NCI-H82 (cell line): ENCODE data around the gene YWHAB.

Experiments
- DNase-seq: peaks from one replicate; lab custom pipeline; 2025; lab: John Stamatoyannopoulos, UW

The YWHAB gene

DNA sequence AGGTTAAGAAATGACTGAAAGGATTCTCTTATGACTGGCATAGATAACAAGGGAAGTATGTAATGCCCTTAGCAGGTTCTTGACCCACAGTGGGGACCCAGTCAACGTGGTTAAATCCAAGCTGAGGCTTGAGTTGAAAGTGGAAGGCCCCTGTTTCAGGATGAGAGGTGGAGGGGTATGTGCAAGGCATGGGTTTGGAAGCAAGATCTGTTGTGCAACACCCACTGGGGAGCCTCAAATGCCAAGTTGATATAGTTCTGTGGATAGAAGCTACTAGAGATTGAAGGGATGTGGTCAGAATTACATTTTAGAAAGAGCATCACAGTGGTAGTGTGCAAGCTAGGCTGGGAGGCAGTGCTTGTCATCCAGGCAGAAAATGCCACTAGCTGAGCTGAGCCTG is 29.4 kb downstream of the YWHAB start:
- no peak for DNase-seq

DNA sequence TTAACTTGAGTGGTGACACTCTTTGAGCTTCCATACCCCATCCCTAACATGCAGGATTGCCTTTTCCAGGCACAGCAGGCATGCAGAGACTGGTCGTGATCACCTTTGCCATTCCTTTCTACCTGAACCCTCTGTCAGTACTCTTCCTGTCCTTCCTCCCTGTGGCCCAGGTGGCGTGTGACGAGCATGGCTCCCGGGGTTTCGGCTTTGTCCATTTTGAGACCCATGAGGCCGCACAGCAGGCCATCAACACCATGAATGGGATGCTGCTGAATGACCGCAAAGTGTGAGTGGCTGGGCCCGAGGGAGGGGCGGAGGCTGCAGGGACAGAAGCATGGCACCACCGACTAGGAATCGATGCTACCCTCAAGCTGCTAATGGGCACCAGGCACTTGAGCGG is 31.1 kb downstream of the YWHAB start:
- no peak for DNase-seq

DNA sequence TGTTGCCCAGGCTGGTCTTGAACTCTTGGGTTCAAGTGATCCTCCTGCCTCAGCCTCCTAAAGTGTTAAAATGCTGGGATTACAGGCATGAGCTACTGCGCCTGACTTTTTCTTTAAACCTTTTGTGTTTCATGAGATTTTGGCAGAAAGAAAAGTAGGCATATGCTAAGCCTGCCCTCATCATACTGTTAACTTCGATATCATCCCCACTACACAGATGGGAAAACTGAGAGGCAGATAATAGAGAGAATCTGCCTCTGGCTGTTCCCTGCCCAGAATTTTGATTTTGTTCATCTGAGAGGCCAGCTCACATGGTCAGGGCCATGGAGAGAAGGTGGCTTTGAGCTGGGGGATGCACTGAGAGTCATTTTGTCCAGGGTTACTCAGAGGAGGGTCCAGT is 31.9 kb downstream of the YWHAB start:
- DNase-seq: no peak

DNA sequence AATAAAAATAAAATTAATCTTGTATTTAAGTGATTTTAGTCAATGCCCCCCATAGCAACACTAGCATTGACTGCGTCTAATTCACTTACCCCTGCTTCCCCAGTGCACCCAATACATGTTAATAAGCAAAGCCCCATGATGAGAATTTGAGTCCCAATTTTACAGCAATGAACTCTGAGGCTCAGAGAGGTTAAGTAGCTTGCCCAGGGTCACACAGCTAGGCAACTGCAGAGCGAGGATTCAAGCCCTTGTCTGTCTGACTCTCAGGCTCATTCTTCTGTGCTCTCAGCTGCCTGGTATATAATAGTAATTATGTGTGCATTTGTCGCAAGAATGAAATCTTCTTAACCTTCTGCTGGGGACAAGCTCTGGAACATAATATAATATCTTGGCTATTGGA is 32.8 kb downstream of the YWHAB start:
- no peak for DNase-seq

DNA sequence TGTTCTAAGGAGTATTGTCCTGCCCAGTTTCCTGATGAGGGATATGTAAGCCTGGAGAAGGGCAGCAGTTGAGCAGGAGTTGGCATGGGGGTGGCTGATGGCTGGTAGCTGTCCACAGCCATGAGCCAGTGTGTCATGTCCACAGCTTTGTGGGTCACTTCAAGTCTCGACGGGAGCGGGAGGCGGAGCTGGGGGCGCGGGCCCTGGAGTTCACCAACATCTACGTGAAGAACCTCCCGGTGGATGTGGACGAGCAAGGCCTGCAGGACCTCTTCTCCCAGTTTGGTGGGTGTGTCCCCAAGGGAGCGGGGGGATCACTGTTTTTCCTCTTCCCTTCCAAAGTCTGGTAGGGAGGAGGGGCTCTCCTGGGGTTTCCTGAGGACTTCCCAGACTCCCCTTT is 33.3 kb downstream of the YWHAB start:
- no peak for DNase-seq

DNA sequence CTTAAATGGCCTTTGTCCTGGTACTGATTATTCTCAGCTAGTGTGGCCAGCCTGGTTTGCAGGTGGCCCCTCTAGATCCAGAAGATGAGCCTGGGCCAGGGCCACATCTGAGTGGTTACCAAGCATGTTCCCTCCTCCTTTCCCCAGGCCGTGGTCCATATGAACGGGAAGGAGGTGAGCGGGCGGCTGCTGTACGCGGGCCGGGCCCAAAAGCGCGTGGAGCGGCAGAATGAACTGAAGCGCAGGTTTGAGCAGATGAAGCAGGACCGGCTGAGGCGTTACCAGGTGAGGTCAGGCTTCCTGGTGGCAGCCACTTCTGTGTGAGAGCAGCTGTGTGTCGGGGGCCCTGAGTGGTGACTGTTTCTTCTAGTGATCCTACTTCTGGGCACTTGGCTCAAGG is 35.9 kb downstream of the YWHAB start:
- no peak for DNase-seq

DNA sequence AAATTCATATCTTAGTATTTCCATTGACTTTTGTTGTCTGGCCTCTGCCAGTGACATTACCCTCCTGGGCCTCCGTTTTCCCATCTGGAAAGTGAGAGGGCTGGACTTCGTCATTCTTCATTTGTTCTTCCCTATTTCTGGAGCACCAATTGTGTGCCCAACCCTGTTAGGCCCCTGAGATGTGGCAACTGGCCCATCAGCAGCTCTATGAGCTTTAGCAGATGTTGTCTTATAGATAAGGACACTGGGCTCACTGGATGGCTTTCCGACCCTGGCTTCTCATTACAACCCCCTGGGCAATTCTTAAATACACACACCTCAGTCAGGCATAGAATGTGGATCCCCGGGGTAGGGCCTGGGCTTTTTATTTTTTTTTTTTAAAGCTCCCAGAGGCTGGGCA is 39.0 kb downstream of the YWHAB start:
- DNase-seq: no peak

DNA sequence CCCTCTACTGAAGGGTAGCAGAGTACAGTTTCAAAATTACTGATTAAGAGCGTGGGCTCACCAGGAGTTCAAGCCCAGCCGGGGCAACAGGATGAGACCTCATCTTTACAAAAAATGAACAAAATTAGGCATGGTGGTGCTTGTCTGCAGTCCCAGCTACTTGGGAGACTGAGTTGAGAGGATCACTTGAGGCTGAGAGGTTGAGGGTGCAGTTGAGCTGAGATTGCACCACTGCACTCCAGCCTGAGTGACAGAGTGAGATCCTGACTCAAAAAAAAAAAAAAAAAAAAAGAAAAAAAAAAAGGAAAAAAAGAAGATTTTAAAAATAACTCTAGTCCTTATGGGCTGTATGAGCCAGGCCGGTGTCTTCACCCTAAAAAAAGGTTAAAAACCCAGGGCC is 43.1 kb downstream of the YWHAB start:
- no peak for DNase-seq

DNA sequence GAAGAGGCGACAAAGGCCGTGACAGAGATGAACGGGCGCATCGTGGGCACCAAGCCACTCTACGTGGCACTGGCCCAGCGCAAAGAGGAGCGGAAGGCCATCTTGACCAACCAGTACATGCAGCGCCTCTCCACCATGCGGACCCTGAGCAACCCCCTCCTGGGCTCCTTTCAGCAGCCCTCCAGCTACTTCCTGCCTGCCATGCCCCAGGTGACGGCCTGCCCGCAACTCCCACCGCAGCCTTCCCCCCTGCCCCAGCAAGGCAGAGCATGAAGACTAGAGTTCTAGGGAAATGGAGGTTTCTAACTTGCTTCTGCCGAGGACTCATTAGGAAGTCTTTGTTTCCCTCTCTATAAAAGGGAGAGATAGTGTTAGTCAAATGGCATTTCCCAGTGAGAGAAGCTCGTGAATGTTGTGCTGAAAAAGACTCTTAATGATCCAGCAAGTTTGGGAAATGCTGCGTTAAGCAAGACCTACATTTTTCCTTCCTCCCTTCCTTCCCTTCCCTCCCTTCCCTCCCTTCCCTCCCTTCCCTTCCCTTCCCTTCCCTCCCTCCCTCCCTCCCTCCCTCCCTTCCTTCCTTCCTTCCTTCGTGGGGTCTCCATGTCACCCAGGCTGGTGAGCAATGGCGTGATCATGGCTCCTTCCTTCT is 45.1 kb downstream of the YWHAB start:
- DNase-seq: no peak

DNA sequence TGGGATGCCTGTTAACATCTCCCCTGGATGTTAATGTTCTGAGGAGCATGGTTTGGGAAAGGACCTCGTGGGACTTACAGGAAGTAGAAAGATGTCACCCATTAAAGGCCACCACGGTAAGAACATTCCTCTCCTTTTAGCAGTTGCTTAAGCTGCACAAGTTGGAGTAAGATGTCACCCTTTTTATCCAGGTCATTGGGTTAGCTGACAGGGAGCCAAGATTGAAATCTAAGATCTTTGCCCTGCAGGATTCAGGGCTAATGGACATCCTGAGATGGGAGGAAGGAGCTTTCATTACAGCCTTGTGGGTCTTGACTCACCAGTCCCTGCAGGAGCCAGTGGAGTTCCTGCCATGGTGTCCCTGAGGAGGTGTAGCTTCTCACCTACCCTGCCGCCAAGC is 46.4 kb downstream of the YWHAB start:
- DNase-seq: no peak

DNA sequence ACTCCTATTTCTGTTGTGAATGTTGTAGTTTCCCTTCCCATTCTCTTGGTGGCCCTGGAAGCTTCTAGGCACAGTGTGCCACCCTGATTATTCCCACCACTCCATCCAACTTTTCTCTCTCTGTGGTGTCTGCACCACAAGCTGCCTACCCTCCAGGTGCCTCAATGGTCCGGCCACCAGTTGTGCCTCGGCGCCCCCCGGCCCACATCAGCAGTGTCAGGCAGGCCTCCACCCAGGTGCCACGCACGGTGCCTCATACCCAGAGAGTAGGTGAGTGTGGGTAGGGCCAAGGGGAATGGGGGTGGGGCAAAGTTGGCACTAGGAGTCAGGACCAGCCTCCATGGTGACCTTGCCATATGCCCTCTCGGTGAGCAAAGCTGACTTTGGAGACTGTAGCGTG is 47.4 kb downstream of the YWHAB start:
- DNase-seq: no peak

DNA sequence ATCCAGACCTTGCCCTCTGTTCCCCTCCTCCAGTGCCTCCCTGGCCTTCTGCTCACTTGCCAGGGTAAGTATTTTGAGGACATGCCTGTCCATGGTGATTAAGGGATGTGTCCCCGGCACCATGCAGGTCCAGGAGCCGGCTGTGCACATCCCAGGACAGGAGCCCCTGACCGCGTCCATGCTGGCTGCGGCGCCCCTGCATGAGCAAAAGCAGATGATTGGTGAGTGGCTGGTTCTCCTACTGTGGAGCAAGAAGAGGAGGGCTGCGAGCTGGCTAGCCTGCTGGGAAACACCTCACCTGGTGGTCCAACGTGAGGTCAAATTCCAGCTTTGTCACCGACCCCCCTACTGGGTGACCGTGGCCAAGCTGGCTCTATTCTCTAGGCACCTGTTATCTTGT is 51.0 kb downstream of the YWHAB start:
- DNase-seq: no peak

DNA sequence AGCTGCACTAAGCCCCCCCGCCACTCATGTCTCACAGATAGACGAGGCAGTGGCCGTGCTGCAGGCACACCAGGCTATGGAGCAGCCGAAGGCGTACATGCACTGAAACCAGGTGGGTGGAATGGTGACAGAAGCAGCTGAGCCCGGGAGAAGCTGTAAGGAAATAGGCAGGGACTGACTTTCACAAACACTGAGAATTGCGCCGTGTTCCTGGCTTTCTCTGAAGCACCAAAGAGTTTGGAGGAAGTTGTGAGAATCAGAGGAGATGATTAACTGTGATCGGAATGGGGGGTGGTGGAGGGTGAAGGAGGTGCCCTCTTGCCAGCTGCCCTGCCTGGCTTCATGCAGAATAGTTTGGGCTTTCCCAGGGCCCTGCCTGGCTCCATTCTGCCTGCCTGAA is 53.1 kb downstream of the YWHAB start:
- DNase-seq: no peak

DNA sequence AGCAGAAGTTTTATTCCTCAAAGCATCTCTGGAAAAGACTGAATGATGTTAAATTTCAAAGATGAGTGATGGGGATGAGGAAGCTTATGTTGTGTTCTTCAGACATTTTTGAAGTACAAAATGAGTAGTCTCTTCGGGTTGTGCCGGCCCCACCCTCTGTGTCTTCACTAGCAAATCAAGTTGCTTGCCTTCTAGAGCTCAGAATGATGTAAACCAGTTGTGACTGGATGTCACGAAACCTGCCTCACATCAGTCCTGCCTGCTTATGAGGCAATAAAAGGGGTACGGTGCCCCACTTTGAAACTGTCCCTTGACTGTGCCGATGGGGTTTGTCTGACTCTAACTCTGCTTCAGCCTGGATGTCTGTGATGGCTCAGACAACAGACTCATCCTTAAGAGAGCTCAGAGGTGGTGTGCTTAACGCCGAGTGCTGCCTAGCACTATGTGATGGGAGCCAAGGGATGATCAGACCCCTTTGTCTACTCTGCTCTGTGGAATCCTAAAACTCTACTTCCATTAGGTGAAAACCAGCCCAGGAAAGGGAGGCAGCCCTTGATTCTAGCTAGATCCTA is 55.7 kb downstream of the YWHAB start:
- no peak for DNase-seq

DNA sequence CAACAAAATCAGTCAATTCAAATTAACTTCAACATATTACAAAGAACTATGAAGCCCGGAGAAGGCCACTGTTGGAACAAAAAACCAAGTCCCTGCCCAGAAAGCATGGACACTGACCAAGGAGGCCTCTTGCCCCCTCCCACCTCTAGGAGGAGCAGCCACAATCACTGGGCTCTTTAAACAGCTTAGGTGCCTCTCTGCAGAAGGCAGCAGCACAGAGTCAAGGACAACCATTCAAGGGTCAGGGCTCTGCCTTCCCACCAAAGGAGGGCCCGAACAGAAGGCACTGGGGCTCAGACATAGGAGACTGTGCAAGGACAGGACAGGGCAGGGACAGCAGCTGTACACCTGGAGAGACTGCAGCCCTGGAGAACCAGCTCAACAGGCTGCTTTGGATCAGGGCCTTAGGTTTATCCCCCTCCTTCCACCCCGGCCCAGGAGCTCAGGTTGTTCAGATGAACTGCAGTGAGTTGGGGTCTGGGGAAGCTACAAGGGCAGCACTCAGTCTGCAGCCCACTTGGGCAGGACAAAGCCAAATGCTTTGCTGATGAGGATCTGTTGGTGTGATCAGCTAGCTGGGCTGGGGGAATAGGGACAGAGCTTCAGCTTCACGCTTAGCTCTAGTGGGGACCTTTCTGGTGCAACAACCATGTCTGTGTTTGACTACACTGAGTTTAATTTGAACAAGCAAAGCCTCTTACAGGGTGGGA is 56.9 kb downstream of the YWHAB start:
- DNase-seq: peak; percentile 15

DNA sequence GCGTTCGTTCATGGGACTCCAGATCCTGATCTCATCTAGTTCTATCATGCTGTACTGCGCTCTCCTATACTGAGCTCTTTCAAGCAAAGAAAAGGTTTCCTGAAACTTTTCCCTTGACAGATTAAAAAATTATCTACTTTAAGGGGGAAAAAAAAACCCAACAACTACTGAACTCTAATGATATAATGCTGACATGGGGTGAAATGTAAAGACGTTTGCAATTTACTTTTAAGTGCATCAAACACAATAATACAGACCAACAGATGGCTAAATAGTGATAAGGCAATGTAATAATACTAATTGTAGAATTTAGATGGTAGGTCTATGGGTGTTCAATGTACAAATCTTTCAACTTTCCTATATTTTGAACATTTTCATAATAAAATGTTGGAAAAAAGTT is 58.3 kb downstream of the YWHAB start:
- no peak for DNase-seq

DNA sequence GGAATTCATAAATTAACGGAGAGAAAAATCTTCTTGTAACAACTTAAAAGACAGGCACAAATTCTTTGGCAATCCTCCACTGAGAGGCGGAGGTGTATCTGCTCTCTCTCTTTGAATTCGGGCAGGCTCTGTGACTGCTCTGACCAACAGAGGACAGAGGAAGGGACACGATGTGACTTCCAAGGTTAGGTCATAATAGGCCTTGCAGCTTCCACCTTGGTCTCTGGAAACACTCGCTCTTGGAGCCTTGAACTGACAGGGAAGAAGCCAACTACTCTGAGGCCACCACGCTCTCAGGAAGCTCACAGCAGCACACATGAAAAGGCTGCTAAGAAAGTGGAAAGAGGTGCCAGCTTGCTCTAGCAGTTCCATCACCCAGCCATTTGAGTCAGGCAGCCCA is 59.8 kb downstream of the YWHAB start:
- DNase-seq: no peak

DNA sequence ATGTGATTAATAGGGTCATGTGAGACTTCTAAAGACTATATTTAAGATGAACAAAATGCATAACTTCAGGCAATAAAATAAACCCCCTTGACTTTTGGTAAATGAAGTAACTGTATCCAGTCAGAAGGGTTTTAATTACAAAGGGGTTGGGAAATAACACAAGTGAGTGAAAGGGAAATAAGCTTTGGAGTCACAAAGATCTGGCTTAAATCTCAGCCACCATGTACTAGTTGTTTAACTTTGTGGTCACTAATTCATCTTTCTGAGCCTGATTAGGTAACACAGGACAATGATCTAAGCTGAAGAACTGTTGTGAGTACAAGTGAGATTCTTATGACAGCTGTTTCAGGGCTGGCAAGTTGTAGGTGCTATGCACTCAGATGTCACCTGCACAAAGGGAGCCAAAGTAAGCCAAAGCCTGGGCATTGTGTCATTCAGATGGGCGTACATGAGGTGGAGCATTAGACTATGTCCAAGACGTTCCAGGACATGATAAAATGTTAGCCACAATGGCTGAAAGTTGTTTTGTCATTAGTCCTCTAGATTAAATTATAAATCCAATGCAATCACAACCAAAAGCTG is 60.9 kb downstream of the YWHAB start:
- DNase-seq: no peak

DNA sequence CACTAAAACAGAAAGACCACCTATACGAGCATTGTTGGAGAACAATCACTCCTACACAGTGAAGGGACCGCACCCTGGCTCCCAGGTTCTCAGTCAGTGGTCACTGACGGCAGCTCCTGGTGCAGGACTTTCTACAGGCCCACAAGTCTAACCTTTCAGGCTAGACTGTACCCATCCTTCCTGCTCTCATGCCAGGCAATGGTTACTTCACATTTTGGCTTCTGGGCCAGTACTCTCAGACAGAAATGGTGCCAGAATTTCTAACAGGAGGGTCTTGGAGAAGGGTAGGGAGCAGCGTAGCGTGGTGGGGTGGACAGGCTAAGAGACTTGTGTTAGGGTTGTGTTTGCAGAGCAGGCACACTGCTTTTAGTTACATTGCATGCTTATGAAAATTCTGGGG is 62.6 kb downstream of the YWHAB start:
- DNase-seq: no peak

DNA sequence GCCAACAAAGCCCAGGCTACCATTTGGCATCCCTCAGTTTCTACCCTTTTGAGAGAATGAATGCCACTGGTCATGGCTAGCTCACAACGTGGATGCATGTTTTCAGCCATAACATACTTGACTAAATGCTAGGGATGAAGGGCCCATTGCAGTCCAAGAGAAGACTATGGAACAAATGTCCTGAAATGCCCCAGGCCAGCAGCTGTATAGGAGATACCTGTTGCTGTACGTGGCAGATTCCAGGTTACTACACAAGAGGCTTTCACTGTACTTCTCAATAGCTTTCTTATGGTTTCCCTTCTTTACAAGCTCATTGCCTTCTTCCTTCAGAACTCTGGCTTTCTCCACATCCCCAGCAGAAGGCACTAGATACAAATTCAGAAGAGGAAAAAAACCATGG is 63.0 kb downstream of the YWHAB start:
- DNase-seq: no peak

DNA sequence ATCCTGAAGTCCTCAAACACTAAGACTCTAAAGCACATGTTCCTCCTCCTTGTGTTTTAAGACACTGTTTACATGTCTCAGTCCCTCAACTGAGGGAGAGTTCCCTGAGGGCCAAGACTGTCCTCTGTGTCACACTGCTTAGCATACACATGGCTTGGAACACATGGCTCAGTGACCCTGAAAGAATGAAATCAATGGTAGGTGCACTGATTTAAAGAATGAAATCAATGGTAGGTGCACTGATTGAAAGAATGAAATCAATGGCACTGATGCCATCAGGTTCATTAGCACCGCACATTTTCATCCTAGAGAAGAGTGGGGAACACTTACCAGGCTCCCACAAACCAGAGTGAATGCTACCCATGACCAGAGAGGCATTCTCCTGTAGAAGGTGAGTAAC is 64.9 kb downstream of the YWHAB start:
- no peak for DNase-seq

DNA sequence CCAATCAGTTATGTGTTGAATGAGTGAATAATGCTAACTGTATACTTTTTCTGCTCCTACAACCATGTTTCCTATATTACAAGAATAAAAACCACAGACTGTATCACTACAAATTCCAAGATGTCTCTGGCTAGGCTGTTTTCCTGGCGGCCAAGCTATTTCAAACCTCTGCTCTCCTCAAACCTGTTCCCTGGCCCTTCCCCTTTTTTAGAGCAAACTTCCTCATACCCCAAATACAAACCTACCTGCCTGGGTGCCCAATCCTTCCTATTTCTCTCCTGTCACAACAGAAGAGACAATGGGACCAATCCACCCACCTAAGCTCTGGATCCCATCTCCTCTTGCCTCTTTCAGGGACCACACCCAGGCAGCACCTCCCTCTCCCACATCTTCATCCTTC is 67.2 kb downstream of the YWHAB start:
- DNase-seq: no peak

DNA sequence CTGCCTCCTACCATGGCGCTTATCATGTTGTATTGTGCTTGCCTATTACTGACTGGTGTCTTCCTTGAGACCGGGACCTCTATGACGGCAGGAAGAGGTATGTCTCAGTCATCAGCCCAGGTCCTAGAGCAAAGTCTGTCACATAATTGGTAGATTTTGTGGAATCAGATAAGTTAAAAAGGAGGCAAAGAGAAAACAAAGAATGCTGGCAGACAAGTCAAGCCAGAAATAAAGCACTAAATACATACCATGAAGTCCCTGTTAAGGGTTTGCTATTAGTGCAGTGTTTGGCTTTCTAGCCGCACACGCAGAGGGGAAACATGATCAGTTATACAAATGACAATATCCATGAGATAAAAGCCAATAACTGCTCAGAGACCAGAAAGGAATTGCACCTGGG is 68.7 kb downstream of the YWHAB start:
- no peak for DNase-seq

DNA sequence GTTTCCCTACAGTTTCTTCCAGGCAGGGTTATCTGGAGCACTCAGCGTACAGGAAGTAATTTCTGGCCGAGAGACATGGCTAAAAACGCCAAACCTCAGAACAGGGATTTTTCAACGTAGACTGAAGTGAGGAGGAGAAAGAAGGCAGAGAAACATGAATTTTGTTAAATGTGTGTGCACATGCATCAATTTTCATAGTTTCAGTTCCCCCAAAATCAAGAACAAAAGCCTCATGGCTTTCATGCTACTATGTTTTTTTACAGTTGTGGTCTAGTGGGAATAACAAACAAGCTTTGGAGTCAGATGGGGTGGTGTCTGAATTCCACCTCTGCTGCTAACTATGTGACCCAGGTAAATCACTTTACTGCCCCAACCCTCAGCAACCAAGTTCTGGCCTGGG is 69.8 kb downstream of the YWHAB start:
- DNase-seq: no peak
